GM19463 (cell line): ENCODE data around the gene ZCCHC24.
"Not testable (repeated sequence)": the region's sequence is repeated elsewhere in the genome, so short reads cannot be mapped to it uniquely, and the experiment has no call there.

ENCODE experiments used
- ATAC-seq: cut with Tn5 transposase; IDR thresholded peaks from one replicate; pipeline ENCODE4 v1.9.1; 2021; ENCODE audit warnings: mild to moderate bottlenecking, moderate library complexity; ENCODE audit not compliant: unreplicated experiment

ZCCHC24 gene

DNA sequence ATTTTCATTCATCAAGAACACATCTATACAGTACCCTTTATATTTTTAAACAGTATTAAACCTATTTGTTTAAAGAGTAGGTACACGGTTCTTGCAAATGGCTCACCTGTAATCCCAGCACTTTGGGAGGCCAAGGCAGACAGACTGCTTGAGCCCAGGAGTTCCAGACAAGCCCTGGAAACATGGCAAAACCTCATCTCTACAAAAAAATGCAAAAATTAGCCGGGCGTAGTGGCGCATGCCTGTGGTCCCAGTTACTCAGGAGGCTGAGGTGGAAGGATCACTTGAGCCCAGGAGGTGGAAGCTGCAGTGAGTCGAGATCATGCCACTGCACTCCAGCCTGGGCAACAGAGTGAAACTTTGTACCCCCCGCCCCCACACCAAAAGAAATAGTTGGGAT, 1.8 kb upstream of the ZCCHC24 start:
- ATAC-seq = not testable (repeated sequence)

DNA sequence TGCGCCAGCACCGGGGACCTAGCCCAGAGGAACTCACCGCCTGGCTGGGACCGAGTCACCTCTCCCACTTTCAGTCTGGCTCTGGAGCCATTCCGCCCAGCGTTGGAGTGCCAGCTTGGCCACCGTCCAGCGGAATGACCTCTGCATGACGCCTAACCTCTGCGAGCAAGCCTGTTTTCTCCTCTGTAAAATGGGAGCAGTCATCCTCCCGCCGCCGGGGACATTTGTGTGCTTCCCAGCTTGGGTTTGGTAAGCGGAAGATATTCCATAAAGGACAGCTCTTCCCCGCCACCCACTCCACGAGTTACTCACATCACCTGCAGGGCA, 1.3 kb upstream of the ZCCHC24 start:
- no peak for ATAC-seq

DNA sequence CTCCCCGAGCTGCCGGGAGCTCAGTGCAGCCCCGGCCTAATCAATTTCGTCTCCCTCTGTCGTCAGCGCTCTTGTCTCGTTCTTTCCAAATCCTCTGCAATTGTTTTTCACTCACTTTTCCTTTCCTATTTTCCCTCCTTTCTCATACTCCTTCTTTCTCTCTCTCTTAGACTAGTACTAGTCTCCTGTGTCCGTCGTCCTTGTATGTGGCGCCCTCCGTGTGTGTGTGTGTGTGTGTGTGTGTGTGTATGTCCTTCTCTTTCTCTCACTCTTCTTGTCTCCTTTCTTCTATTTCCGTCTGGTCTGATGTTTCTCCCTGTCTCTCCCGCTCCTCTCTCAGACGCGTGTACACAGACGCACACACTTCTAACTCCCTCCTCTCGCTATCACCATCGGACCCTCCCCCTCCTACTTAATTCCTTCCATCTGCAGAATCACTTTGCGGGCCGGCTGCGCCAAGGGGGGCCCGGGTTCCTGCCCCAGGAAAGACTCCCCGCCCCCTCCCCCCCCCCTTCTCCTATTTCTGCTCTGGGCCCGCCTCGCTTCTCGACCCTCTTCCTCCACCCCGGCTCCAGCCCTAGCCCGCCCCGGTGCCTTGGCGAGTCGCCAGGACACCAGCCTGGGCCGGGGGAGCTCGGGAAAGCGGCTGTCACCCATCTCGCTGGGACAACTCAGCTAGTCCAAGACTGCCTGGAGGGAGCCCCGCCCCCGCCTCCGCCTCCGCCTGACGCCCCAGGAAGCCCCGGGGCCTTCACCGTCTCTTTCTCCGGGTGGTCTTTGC, 743 bp upstream of the ZCCHC24 start:
- ATAC-seq = no peak

DNA sequence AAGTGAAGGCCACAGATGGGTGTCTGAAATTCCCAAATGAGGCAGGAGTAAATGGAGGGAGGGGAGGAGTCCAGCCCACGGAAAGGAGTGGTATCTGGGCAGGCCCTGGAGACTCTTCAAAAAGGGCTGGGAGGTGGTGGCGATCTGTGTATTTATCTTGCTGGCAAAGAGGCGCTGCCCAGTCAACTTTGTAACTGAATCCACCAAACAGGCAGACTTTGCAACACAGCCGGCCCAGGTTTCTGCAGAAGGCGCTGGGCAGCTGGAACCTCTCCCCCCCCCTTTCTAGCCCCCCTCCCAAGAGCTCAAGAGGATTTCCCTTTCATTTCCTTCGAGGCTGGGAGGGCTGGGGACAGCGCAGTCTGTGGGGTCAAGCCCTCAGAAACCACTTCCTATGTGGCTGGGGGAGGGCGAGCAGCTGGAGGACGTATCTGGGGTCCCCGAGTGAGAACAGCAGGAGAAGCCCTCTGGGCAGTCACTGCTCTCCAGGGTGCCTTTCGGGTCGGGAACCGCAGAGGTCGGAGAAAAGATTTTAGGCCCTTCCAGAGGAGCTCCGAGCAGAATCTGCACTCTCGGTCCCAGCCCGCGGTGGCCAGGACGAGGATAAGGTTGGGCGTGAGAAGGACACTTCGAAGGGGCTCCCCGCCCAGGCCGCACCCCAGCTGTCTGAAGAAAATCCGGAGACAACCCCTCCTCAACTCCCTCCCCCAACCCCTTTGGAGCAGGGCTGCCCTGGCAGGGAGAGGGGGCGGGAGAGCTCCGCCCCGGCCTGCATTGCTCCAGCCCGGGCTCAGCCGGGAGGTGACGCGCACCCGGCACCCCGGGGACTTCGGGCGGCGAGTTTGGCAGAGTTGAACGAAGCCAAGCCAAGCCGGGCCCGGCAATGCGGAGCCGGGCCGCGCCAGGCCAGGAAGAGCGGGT, 965 bp downstream of the ZCCHC24 start:
- ATAC-seq = peak; percentile 24

DNA sequence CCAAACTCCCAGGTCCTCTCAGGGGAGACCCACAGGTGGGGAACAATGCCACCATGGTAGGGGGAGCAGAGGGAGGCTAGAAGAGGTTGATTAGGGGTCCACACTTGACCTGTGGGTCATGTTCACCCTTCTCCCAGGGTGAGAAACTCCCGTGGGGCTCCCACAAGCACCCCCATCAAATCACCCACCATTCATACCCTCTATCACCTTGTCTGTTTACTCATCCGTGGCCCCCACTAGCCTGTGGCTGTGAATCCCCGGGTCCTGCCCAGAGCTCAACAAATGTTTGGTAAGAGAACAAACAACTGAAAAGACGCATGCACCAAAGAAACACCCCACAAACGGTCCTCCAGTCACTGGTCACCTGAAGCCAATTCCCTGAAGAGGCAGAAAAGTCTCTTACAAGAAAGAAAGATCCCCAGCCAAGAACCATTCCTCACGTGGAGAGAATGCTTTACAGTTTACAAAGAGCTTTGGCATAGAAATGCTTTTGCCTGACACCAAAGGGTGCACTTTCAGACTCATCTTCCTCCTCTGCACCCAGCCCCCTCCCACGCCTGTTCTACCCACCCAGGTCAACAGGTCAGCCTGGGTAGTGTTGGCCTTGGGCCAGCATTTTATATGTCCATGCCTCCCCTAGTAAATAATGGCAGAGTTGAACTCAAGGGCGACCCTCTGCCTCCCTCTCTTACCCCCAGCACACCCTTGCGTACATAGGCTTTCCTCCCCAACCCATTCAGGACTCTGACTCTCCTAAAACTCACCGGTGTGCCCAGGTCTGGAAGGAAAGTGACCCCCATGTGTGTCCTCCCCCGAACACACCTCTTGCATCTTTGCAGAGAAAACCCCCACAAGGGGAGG, 1.9 kb downstream of the ZCCHC24 start:
- no peak for ATAC-seq

DNA sequence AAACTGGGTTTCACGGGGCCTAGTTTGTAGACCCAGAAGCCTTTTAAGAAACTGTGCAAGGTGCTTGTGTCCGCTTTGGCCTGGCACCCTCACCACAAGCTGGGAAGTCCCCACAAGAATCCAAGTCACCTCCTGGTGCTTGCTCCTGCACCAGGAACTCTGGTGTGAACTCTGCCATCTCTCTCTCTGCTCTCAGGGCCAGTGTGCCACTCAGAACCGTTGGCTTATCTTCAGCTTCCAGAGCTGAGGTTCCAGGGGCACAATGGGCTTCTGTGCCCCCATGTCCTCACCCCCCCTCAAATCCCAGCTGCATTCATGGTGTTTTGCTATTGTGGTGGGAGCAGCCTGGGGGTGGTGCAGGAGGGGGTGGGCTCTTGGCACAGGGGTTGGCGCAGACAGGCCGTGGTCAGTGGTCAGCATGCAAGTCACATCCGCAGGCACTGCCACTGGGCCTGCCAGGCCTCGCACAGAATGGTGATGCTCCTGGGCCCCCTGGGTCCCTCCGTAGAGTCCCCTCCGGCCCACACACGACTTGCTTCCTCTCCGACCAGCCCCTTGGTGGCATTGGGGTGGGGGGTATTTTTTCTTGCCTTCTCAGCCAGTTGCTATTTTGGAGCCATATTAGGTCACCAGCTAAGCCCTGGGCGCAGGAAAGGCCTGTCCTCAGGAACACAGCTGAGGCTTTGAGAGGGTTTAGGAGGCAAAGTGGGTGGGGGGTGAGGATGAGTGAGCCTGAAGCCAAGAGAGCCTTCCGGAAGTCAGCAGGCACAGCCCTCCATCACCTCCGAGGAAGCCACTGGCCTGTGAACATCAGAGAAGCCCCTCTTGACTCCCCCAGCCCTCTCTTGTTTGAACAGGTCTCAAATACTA, 3.0 kb downstream of the ZCCHC24 start:
- ATAC-seq = no peak

DNA sequence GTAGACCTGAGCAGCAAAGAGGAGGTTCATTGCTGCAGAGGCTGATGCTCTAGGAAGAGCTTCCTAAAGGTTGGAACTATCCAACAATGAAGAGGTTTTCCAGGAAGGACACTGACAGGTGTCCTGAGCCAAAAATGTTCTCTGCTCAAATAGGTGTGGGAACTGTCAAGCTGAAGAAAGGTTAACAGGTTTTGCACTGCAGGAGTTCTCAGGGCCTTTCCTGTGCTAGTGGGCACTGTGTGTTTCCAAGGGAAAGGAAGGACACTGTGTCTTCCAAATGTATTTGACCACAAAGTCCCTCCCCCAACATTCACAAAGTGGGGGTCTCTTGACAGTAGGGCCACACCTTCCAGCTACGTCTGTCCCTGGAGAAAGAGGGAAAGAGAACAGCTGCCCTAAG, 4.0 kb downstream of the ZCCHC24 start:
- ATAC-seq = no peak

DNA sequence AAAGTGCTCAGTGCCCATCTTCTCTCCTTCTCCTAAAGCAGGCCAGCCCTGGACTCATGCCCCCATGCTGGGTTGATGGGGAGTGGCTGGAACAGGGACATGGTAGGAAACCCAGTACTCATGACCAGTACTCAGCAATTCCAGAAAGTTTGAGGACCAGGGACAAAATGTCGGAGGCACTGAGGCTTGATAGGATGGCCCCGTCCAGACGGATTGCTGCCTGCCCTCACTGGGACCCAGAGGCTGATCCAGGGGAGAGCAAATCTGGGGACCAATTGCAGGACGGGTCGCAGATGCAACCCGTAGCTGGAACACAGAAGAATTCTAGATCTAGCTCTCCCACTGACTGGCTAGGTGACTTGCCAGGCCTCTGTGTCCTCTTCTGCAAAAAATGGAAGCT, 5.1 kb downstream of the ZCCHC24 start:
- ATAC-seq = no peak

DNA sequence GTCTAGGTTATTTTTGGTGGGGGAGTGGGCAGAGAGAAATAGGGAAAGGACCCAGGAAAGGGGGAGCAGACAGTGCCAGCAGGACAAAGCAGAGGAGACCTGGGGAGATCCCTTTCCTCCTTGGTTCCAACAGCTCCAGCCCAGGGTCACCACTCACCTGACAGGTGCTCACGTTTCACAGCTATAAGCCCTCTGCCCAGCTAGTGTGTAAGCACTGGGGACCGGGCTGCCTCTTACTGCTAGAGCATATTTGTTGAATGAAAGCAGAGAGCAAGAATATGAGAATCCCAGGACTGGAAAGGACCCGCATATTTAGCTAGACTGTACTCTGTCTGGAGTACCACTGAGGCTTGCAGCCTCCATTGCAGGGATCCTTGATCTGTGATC, 6.7 kb downstream of the ZCCHC24 start:
- no peak for ATAC-seq

DNA sequence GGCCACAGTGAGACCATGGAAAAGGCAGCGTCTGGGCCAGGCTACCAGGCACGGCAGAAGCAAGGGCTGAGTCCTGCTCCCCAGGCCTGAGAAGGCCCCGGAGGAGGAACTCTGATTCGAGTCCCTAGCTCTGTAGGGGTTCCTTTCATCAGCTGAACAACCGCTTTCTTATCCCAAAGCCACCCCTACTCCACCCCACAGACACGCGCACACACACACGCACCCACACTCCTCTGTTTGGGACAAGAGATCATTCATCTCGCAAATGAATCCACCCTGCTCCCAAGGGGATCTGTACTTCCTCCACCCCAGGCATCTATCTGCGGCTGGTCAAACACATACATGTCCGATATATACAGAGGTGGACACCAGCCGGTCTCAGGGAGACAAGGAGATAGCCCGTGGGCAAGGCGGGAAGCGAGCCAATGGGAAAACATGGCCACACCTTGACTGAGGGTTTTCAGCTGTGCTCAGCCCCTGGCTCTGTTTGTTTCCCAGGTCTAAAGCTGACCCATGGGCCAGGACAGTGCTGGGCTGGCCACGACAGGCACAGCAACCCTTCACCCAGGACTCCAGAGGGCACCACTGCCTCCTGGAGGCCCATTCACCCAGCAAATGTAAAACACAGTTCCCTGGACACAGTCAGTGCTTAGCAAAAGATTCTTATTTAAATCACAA, 7.3 kb downstream of the ZCCHC24 start:
- no peak for ATAC-seq

DNA sequence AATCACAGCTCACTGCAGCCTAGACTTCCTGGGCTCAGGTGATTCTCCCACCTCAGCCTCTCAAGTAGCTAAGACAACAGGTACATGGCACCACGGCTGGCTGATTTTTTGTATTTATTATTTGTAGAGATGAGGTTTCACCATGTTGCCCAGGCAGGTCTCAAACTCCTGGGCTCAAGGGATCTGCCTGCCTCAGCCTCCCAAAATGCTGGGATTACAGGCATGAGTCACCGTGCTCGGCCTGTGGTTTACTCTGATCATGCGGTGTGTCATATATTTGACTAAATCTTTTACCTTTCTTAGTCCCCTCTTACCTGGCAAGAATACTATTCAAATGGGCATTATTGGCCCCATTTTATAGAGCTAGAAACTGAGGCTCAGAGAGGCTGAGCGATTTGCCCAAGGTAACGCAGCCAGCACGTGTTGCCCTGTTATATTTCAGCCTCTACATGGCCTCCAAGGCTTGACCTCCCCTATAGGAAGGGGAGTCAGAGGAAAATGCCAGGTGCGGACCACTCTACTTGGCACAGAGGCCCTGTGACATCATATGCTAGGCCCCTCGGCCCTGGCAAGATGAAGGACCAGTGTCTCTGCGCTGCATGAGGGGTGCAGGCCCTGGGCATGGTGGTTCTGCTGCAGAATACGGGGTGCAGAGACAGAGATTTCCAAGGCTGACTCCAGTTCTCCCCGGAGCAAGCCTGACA, 8.2 kb downstream of the ZCCHC24 start:
- no peak for ATAC-seq

DNA sequence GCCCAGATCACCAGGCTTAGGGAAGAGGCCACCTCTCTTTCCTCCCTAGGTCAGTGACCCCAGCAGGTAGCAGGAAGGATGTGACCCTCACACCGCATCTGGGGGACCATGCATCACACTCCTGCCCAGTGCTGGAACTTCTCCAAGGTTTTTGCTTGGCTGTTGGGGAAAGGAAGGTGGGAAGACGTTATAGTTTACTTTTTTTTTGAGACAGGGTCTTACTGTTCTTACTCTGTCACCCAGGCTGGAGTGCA, 8.6 kb downstream of the ZCCHC24 start:
- no peak for ATAC-seq

DNA sequence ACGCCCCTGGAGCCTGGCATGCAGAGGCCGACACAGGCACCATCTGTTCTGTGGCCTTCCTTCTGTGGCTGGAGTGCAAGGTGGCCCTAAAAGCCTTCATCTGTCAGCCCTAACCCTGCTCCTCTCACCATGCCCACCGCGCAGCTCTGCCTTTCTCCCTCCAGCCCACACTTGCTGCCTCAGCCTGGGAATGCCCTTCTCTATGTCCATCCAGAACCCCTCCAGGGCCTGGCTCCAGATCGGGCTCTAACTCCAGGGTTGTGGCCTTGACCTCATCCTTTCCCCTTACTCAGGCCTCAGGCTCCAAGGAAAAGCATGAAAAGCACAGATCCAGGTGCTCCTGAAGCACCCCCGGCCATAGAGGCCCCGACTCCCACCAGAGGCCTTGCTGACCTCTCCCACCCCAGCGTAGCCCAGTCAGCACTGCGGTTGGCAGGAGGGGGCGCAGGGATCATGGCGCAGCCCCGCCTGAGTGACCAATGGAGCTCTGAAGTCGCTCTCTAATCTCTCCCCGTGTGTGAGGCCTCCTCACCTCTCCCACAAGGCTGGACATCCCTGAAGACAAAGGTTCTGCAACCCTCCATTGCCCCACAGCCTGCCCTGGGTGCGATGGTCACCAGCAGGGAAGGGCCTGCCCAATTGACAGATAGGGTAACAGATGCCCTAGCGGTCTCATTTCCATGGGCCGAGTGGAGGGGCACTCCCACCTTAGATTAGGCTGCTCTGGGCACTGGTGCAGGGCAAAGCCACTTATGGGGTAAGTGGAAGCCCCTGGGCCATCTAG, 9.2 kb downstream of the ZCCHC24 start:
- ATAC-seq = no peak

DNA sequence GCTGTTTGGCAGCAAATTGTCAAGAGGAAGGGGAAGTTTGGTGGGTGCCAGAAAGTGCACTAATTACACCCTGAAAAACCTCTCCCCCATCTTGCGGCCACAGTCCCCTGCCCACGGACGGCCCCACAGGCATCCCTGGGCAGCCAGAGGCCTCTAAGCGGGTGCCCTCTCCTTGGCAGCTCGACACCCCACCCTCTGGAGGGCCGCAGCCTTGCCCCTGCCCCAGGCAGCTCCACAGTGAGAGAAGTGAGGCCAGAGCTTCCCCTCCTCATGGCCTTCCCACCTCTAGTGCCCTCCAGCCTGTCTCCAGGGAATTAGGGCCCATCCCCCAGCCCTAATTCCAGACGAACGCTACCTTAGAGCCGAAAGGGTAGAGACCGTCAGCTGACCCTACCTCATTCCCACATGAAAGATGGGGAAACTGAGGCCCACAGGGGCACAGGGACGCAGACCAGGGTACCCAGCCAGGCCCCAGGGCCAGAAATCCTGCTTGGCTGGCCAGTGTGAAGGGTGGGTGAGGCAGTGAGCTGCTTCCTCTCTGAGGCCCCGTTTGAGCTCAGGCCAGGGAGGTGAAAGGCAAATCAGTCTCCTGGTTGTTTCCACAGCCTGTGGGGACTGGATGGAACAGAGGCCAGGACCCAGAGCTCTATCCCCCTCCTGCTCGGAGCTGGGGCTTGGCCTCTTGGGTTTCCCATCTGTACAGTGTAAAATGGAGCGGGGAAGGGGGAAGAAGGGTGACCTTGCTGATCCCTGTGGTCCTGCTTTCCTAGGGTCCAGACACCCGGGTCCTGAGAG, 10.0 kb downstream of the ZCCHC24 start:
- ATAC-seq = no peak

DNA sequence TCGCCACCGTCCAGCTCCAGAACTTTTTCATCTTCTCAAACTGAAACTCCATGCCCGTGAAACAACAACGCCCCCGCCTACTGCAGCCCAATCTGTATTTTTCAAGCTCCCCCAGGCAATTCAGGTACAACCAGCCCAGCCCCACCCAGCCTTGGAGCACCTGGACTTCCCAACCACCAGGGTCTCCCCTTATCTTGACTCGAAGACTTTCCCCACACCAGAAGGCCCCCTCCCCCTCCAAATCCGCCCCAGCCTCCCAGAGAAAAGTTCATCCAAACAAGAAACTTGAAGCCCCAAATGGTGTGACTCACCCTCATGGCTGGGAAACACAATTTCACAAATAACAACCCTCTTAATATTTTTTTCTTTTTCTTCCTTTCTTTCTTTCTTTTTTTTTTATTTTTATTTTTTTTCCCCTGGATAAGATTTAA, 10.6 kb downstream of the ZCCHC24 start:
- no peak for ATAC-seq

DNA sequence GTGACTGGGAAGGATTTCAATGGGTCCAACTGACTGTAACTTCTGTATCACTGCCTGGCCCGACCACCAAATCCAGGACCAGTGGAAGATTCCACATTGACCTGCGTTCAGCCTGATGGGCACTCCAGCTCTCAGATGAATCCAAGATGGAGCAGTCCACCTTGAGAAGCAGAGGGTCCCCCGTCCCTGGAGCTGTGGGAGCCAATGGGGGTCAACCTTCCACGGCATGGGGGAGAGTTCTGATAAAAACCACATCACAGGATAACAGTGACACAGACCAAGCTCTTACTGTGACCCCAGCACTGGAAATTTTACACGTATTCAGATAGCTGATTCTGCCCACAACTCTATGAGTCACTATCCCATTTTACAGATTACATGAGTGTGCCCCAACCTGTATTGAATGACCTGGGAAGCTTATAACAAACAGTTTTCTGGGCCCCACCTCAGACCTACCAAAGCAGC, 11.2 kb downstream of the ZCCHC24 start:
- ATAC-seq = no peak

DNA sequence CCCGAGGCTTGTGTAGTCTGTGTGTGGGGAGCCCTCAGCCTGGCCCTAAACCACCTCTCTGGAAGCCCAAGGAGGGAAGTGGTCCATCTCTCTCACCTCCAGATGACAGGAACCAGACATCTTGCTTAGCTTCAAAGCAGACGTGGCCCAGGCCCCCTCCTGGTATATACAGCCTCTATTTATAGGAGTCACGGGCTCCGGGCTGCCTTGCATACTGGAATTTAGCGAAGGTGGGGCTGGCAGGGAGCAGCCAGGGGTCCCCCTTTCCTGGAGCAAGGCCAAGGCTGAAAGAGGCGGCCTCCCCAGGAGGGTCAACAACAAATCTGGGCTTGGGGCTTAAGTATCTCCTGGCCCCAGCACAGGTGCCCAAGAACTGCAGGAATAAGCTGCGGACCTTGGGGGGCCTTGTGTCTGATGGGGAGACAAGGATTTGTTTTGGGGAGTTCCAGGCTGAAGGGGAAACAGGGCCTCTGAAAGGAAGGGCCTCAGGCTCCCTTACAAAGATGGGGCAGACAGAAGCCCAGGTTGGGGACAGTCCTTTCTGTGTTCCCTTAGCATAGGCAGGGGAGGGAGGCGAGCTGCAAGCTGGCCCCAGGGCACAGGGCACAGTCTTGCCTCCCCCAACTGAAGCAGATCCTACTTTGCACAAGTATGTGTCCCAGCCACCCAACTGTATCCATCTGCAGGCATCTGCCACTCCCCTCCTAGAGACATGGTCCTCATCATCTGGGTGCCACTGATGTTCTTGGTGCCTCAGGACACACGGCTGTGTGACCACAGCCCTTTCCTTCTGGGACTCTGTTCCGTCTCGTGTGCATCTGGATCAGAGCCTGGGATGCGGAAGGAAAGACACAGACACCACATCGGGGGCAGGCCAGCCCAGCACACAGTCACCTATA, 11.9 kb downstream of the ZCCHC24 start:
- ATAC-seq = no peak
